ENCODE measurements around the gene PIGQ. TPM values are rescaled to one million over a fixed set of nuclear protein-coding genes. Genes with fewer than 3 reads are reported as not detected.
A peak's percentile ranks its signal among the peaks of the same experiment; 100 is the strongest.

Gene PIGQ
- total RNA-seq, 4 donors from 2014 or later, result 36.1 to 46.4 (median 40.7) TPM

- intact Hi-C loops (cut with DNase I), result no loop called here
Measured at GRCh38 chr16:630815-631405, 61.1 kb downstream of the PIGQ start, which contains the start of gene WFIKKN1. WFIKKN1 (plus strand) TSS chr16:630985; CDS start chr16:631254, 269 bp downstream.

GRCh38 chr16:631808-632358 lies 62.1 kb downstream of the PIGQ start:
- Histone ChIP-seq H3K9me3 (no peaks in the 10 kb centered on the region), H3K27me3 (peaks cover 0 to 21% (median 0%) of the 10 kb centered on the region in 4 donors), H3K4me3 (no peak overlapping the region), H3K36me3 (peaks cover 10 to 48% (median 40%) of the 10 kb centered on the region in 4 donors), H3K27ac (replicated peaks in 1 of 4) (no peak overlapping the region), H3K4me1 (peaks cover 23 to 48% (median 42%) of the 10 kb centered on the region in 4 donors)
- intact Hi-C loops (cut with DNase I), result no loop called here
- TF ChIP-seq, protein P1, sequence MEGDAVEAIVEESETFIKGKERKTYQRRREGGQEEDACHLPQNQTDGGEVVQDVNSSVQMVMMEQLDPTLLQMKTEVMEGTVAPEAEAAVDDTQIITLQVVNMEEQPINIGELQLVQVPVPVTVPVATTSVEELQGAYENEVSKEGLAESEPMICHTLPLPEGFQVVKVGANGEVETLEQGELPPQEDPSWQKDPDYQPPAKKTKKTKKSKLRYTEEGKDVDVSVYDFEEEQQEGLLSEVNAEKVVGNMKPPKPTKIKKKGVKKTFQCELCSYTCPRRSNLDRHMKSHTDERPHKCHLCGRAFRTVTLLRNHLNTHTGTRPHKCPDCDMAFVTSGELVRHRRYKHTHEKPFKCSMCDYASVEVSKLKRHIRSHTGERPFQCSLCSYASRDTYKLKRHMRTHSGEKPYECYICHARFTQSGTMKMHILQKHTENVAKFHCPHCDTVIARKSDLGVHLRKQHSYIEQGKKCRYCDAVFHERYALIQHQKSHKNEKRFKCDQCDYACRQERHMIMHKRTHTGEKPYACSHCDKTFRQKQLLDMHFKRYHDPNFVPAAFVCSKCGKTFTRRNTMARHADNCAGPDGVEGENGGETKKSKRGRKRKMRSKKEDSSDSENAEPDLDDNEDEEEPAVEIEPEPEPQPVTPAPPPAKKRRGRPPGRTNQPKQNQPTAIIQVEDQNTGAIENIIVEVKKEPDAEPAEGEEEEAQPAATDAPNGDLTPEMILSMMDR (IDR thresholded peaks at IDR 0.05), result no peak
- TF ChIP-seq POLR2AphosphoS5 (IDR thresholded peaks at IDR 0.05) (no peak), EP300 (IDR thresholded peaks at IDR 0.05) (no peak), POLR2A (IDR thresholded peaks at IDR 0.05; ENCODE audit: low read depth) (no peak)
- no peak for DNase-seq (ENCODE audit: extremely low spot score)
- 58% methylated on average over 9 of the region's 9 CpGs for WGBS

More at GRCh38 chr16:630815-631405, 61.1 kb downstream of the PIGQ start, which contains the start of gene WFIKKN1:
- no peak within 1 kb of the TSS for H3K4me3 ChIP-seq
- TF ChIP-seq, protein P1 (IDR thresholded peaks at IDR 0.05), result no peak
- peak in 1 of 2 donors; percentile 11 for TF ChIP-seq POLR2AphosphoS5 (IDR thresholded peaks at IDR 0.05)
- no peak for TF ChIP-seq EP300 (IDR thresholded peaks at IDR 0.05)
- WGBS, result 11% methylated on average over 3 of the region's 23 CpGs
- peaks cover 10 to 58% (median 50%) of the 10 kb centered on the region in 4 donors for H3K36me3 ChIP-seq
- H3K4me1 ChIP-seq, result peaks cover 23 to 50% (median 41%) of the 10 kb centered on the region in 4 donors
- DNase-seq (ENCODE audit: extremely low spot score), result no peak
- H3K9me3 ChIP-seq, result no peaks in the 10 kb centered on the region
- peaks cover 0 to 21% (median 0%) of the 10 kb centered on the region in 4 donors for H3K27me3 ChIP-seq
- no peak within 1 kb of the TSS for H3K27ac ChIP-seq (replicated peaks in 1 of 4)

DNA sequence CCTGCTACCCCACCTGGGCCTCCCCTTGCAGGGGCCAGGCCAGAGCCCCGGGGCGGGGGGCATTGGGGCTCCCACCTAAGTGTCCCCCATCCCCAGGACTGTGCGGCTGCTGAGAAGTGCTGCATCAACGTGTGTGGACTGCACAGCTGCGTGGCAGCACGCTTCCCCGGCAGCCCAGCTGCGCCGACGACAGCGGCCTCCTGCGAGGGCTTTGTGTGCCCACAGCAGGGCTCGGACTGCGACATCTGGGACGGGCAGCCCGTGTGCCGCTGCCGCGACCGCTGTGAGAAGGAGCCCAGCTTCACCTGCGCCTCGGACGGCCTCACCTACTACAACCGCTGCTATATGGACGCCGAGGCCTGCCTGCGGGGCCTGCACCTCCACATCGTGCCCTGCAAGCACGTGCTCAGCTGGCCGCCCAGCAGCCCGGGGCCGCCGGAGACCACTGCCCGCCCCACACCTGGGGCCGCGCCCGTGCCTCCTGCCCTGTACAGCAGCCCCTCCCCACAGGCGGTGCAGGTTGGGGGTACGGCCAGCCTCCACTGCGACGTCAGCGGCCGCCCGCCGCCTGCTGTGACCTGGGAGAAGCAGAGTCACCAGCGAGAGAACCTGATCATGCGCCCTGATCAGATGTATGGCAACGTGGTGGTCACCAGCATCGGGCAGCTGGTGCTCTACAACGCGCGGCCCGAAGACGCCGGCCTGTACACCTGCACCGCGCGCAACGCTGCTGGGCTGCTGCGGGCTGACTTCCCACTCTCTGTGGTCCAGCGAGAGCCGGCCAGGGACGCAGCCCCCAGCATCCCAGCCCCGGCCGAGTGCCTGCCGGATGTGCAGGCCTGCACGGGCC lies 62.9 kb downstream of the PIGQ start:
- Histone ChIP-seq H3K36me3 (peaks cover 10 to 40% (median 32%) of the 10 kb centered on the region in 4 donors), H3K4me1 (peaks cover 28 to 49% (median 45%) of the 10 kb centered on the region in 4 donors), H3K4me3 (no peak overlapping the region), H3K9me3 (no peaks in the 10 kb centered on the region), H3K27me3 (peaks cover 0 to 21% (median 0%) of the 10 kb centered on the region in 4 donors), H3K27ac (replicated peaks in 1 of 4) (no peak overlapping the region)
- WGBS, result 97% methylated on average over 12 of the region's 67 CpGs
- no peak for DNase-seq (ENCODE audit: extremely low spot score)
- intact Hi-C loops (cut with DNase I), result no loop called here
- TF ChIP-seq, protein P1 (IDR thresholded peaks at IDR 0.05), result no peak
- TF ChIP-seq POLR2A (IDR thresholded peaks at IDR 0.05; ENCODE audit: low read depth) (no peak), EP300 (IDR thresholded peaks at IDR 0.05) (no peak), POLR2AphosphoS5 (IDR thresholded peaks at IDR 0.05) (no peak)

DNA sequence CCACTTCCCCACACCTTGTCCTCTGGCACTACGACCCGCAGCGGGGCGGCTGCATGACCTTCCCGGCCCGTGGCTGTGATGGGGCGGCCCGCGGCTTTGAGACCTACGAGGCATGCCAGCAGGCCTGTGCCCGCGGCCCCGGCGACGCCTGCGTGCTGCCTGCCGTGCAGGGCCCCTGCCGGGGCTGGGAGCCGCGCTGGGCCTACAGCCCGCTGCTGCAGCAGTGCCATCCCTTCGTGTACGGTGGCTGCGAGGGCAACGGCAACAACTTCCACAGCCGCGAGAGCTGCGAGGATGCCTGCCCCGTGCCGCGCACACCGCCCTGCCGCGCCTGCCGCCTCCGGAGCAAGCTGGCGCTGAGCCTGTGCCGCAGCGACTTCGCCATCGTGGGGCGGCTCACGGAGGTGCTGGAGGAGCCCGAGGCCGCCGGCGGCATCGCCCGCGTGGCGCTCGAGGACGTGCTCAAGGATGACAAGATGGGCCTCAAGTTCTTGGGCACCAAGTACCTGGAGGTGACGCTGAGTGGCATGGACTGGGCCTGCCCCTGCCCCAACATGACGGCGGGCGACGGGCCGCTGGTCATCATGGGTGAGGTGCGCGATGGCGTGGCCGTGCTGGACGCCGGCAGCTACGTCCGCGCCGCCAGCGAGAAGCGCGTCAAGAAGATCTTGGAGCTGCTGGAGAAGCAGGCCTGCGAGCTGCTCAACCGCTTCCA lies 63.7 kb downstream of the PIGQ start:
- peaks cover 0 to 21% (median 0%) of the 10 kb centered on the region in 4 donors for H3K27me3 ChIP-seq
- intact Hi-C loops (cut with DNase I), result no loop called here
- no peak for TF ChIP-seq POLR2AphosphoS5 (IDR thresholded peaks at IDR 0.05)
- TF ChIP-seq POLR2A (IDR thresholded peaks at IDR 0.05; ENCODE audit: low read depth), result no peak
- TF ChIP-seq, protein P1 (IDR thresholded peaks at IDR 0.05), result no peak
- no peak for TF ChIP-seq EP300 (IDR thresholded peaks at IDR 0.05)
- H3K4me1 ChIP-seq, result peaks cover 34 to 57% (median 52%) of the 10 kb centered on the region in 4 donors
- no peak overlapping the region for H3K4me3 ChIP-seq
- WGBS, result 97% methylated on average over 49 of the region's 74 CpGs
- no peak overlapping the region for H3K27ac ChIP-seq (replicated peaks in 1 of 4)
- DNase-seq (ENCODE audit: extremely low spot score), result no peak
- H3K9me3 ChIP-seq, result no peaks in the 10 kb centered on the region
- peaks cover 10 to 32% (median 25%) of the 10 kb centered on the region in 4 donors for H3K36me3 ChIP-seq
